ENCODE measurements around the gene CAPN8.

CAPN8 gene

GRCh38 chr1:223508796-223509195 is 156.7 kb downstream of the CAPN8 start:
- H3K27ac ChIP-seq, result no peak overlapping the region
- no peak overlapping the region for H3K4me3 ChIP-seq

GRCh38 chr1:223504741-223505140 is 160.8 kb downstream of the CAPN8 start:
- Histone ChIP-seq H3K27ac (peak overlapping the region in 1 of 21 experiments; percentile 14), H3K4me3 (no peak overlapping the region)

- Histone ChIP-seq H3K27ac (no peak overlapping the region), H3K4me3 (no peak overlapping the region)
Observed at GRCh38 chr1:223503348-223503747, 162.2 kb downstream of the CAPN8 start.

DNA sequence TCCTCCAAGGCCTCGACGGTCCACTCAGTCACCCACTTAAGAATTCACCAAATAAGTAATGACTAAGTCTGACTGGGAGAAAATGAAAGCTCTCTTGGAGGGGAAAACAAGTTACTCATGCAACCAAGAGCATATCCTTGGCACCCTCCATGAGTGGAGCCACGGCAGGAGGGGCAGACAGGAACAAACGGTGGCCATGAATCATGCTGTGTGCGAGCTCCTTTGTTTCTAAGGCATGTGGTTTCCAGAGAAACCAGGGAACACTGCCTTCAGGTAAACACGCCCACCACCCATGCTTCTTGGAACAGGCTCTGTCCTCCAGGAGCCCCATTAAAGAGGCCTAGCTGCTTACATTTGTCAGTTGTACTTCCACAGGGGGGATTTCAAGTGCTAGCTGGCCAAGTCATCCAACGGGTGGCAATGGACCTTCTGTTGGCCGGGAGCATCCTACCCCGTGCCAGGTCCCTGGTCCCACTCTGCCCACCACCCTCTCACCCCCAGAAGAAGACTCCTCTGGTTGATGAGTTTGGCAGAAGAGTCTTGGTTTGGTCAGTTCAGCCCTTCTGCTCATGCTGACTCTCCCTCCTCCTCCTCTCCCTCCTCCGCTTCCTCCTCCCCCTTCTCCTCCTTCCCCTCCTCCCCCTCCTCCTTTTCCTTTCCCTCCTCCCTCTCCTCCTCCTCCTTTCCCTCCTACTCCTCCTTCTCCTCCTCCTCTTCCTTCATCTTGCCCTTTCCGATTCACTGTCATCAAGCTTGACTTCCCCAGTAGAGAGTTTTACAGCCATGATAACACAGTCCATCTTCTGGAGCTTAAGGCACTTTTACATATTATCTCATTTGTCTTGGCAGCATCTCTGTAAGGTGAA is 164.7 kb downstream of the CAPN8 start:
- peak overlapping the region in 15 of 21 experiments; percentile 6 to 82 (median 66) for H3K27ac ChIP-seq
- no peak overlapping the region for H3K4me3 ChIP-seq

DNA sequence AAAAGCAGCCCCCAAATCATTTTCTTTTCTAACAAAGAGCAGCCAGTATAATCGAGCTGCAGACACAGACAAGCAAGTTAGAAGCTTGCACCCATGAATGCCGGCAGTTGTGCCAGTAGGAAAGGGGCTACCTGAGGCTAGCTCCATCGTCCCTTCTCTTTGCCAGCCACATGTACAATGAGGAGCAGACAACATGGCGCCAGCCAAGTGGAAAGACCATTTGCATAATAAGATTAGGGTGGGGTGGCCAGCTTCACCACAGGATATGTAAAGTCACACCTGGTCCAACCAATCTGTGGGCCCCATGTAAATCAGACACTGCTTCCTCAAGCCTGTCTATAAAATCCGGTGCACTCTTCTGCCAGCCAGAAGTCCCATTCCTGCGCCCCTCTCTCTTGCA is 168.6 kb downstream of the CAPN8 start:
- H3K4me3 ChIP-seq, result no peak overlapping the region
- no peak overlapping the region for H3K27ac ChIP-seq

- no peak overlapping the region for H3K27ac ChIP-seq
Observed at GRCh38 chr1:223494926-223495645, 170.4 kb downstream of the CAPN8 start.

GRCh38 chr1:223492044-223492443 is 173.5 kb downstream of the CAPN8 start:
- Histone ChIP-seq H3K4me3 (no peak overlapping the region), H3K27ac (no peak overlapping the region)

More at GRCh38 chr1:223494926-223495645, 170.4 kb downstream of the CAPN8 start:
- H3K4me3 ChIP-seq, result no peak overlapping the region
